Measurements from ENCODE around the gene HSH2D.
"Not testable (repeated sequence)": the region's sequence is repeated elsewhere in the genome, so short reads cannot be mapped to it uniquely, and the experiment has no call there.

The HSH2D gene

DNA sequence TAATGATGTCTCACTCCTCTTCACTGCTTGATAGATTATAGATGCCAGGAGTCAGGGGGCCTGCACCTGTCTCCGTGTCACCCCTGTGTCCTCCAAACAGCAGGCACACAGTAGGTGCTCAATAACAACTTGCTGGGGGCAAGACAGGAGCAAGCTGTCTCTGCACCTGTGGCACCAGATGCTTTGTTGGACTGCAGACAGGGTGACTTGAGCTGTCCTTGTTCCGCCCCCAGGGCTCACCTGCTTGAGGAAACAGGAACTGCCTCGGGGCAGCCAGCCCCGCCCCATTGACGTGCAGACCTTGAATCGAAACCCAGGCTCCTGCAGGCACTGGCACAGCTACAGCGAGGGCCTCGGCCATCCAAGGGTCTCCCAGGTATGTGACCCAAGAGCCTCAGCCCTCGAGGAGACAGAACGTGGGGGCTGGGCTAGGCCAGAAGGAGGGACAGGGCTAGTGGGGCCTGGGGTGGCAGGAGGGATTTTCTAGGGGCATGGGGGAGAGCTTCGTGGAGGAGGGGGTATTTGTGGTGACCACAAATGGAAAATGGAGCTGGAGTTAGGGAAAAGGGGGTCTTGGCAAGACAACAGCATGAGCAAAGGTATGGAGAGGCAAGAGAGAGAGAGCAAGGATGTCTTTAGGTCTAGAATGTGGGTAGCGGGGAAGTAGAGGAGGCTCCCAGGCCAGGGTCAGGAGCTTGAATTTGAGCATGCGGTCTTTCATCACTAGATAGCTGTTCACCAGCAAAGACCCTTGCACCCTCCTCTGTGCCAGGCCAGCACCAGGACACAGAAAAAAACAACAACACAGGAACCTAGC lies at the start of gene HSH2D:
TSS of gene HSH2D (plus strand) at position 287 of the 817 bp plus-strand sequence. CDS start 5,066 bp downstream, outside the sequence.
- DNase-seq (ENCODE audit: low spot score), result no peak

DNA sequence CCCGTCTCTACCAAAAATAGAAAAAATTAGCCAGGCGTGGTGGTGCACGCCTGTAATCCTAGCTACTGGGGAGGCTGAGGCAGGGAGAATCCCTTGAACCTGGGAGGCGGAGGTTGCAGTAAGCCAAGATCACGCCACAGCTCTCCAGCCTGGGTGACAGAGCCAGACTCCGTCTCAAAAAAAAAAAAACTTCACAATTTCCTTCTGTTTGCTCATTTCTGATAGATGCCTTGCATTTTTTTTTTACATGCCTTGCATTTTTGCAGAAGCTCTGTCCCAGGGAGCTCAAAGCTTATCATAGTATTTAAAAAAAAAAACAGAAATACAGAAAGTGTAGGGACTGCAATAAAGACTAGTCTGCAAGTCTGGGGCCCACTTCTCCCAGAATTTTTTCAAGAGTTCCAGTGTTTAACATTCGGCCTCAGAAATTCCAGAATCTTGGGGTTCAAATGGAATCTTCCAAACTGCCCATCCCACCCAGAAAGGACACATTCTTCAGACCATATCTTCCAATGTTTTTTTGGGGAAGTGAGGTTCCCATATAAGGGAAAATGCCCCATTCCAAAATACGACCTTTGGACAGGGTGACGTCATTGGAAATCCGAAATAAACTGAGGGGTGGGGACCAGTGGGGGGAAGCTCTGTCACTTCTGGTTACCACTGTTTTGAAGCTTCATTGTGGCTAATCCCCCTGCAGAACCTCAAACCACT lies 49.0 kb upstream of the HSH2D start:
- DNase-seq (ENCODE audit: low spot score), result no peak

DNA sequence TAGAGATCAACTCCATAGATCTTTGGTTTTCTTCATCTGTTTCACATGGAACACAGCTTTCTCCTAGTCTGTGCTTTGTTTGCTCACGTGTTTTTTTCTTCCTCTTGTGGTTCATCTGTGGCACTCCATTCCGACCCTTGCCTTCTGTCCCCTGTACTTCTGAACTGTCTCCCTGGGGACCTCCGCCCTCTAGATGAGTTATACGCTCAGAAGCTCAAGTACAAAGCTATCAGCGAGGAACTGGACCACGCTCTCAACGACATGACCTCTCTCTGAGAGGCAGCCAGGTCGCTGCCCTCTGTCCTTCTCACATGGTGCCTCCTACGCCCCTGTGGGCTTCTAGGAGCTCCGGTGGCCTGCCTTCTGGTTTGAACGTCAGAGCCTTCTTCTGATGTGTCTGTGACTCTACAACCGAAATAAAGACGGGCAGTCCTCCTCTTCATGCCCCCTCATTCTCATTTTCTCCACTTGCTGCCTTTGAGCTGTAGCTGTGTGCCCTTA lies 48.4 kb upstream of the HSH2D start:
- DNase-seq (ENCODE audit: low spot score), result no peak

DNA sequence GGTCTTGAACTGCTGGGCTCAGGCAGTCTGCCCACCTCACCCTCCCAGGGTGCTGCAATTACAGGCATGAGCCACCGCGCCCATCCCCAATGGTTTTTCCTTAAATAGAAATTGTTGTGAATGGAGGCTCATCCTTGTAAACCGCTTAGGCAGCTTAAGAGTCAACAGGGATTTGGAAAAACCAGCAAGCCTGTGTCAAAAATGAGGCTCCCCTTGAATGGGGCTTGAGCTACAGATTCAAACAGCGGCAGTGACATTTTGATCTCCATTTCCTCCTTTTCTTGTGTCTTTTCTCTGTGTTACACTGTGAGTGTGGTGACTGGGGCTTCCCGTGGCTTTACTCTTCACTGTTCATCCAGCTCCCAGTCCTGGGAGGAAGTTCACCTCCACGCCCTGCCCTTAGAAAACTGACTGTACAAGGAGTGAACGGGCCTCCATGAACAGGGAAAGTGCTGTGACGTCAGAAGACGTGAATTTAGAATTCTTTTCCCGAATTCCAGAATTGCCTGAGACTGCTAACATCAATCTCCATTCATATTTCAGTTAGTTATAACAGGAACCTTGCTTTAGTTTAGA lies 47.1 kb upstream of the HSH2D start:
- no peak for DNase-seq (ENCODE audit: low spot score)

- DNase-seq (ENCODE audit: low spot score), result no peak
Measured at GRCh38 chr19:16098416-16098768, 45.1 kb upstream of the HSH2D start.

GRCh38 chr19:16098821-16099220 lies 44.7 kb upstream of the HSH2D start:
- DNase-seq (ENCODE audit: low spot score), result no peak

GRCh38 chr19:16099314-16099965 lies 44.0 kb upstream of the HSH2D start:
- DNase-seq (ENCODE audit: low spot score), result not testable (repeated sequence)

DNA sequence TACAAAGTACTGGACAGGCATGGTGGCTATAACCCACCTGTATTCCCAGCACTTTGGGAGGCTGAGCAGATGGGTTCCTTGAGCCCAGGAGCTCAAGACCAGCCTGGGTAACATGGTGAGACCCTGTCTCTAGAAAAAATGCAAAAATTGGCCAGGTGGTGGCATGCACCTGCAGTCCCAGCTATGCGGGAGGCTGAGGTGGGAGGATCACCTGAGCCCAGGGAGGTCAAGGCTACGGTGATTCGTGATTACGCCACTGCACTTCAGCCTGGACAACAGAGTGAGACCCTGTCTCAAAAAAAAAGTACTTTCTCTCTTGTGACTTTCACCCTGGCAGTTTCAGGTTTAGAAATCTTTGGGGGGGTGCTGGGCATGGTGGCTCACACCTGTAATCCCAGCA lies 43.0 kb upstream of the HSH2D start:
- DNase-seq (ENCODE audit: low spot score), result no peak

DNA sequence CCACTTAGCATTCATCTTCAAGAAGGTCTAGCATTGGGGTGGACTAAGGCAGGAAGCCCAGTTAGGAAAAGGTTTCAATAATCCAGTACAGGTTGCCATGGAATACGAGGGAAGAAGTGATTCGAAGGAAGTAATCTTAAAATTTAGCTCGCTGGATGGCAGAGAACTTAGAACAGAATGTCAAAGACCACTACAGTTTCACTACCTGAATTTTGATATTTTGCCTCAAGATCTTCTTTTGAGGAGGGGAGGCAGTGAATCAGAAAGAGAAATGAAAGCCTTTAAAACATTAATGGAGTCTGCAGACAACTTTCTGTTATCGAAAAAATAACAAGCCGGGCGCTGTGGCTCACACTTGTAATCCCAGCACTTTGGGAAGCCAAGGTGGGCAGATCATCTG lies 38.8 kb upstream of the HSH2D start:
- DNase-seq (ENCODE audit: low spot score), result no peak

DNA sequence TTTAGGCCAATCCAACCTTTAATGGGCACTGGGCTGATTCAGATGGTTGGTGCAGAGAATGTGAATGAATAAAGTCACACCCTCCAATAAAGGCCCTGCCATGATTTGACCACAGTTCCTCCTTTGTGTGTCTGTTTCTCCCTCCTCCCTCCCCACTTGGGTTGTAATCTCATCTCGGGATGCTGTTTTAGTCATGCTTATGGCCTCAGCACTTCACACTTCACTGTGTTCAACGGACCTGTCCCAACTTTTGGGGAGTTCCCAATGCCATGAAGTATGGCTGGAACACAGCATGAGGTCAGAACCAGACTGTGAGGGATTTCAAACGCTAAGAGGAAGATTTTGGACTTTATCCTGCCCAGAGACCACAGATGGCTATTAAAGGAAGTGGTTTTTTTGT lies 37.4 kb upstream of the HSH2D start:
- DNase-seq (ENCODE audit: low spot score), result peak; percentile 46

DNA sequence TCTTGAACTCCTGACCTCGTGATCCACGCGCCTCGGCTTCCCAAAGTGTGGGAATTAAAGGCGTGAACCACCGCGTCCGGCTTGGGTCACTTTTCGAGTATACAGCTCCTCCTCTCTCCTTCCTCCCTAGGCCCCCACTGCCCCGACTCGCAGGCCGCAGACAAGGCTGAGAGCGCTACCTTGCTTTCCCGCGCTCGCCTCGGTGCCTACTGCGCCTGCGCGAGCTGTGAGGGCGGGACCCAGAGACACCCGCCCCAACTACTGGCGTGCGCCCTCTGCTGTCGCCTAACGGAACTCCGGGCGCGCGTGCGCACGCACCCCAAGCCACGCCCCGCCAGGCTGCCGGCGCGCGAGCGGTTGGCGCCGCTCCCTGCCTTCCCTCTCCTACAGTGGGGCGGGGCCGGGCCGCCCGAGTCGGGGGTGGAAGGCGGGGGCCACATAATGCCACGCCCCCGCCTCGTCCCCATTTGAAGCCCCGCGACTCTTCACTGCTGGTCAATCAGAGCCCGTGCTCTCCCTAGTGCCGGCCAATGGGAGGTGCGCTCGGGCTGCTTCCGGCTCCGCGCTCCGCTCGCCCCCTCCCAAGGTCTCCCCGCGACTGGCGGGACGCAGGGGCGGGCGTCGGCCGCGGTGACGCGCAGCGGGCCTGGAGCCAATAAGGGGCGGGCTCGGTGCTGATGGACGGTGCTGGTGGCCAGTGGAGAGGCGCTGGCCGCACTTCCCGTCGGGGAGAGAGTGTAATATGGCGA lies 32.2 kb upstream of the HSH2D start, which contains the start of gene RAB8A:
TSS of gene RAB8A (plus strand) at position 730 of the 749 bp plus-strand sequence. CDS start at position 743, 13 bp downstream.
- peak; percentile 98 for DNase-seq (ENCODE audit: low spot score)

DNA sequence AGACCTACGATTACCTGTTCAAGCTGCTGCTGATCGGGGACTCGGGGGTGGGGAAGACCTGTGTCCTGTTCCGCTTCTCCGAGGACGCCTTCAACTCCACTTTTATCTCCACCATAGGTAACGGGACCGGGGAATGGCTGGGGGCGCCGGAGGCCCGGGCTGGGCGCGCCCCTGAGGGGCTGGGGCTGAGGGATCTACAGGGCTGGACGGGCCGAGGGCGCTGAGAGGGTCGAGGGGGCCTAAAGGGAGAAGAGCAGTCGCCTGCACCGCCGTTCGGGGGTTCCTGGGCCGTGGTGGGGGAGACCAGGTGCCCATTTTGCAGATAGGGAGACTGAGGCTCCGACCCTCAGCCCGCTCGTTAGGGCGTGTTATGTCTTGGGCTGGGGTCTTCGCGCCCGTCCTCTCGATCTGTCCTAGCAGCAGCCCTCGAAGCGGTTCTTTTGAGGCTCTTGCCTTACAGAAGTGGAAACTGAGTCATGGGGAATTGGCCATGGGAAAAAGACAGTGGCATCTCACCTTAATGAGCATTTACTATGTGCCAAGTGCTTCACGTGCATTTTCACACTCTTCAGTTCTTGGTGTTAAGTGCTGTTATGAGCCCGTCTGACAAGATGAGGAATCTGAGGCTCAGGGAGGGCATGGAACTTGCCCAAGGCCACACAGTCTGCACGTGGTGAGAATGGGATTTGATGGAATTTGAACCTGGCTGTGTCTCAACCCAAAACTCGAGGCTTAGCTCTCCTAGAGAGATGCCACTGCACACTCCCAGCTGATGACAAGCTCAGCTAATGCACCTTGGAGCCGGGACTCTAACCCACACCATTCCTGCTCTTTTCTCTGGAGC lies 31.4 kb upstream of the HSH2D start:
- no peak for DNase-seq (ENCODE audit: low spot score)

DNA sequence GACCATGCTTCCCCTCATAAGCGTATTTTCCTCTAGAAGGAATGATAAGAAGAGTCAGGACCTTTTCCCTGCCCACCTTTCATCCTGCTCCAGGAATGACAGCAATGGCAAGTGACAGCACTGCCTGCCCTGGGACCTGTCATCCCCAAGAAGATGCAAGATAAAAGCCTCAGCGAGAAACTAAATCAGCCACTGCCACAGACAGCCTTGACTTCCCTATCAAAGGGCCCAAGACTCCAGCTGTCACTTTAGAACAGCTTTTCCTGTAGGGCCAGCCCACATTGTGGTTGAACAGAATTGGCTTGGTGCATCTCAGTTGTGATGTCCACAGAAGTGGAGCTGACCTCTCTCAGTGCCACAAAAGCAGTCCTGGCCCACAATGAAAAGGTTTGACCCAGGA lies 30.7 kb upstream of the HSH2D start:
- DNase-seq (ENCODE audit: low spot score), result no peak

GRCh38 chr19:16113727-16114126 lies 29.8 kb upstream of the HSH2D start:
- DNase-seq (ENCODE audit: low spot score), result peak; percentile 29

DNA sequence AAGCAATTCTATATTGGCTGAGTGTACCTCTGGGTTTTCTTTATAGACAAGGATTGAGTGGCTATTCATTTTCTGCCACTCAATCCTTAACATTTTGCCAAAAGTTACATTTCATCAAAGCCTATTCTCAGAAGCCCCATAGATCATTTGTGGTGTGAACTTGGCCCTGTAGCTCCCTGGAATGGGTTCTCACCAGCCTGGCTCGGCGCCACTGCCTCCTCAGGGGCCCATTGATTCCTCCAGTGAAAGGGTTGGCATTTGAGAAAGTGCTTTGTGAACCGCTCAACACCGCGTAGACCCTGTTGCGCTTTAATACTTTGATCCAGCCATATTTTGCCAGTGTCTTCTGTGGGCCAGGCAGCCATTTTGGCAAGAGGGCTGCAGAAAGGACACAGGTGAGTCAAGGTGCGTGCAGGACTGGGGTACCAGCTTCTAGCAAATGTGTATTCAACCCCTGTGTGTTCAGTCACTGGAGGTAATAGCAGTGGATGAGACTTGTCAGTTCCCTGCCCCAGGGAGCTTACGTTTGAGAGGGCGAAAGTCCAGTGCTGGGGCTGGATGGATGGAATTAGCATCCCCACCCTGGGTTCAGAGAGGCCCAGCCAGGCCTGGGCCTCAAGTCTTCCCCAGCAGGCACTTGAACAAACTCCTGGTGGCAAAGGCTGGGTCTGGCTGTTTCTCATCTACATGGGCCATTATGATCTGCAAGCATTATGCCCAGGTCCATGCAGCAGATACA lies 28.0 kb upstream of the HSH2D start:
- DNase-seq (ENCODE audit: low spot score), result no peak

DNA sequence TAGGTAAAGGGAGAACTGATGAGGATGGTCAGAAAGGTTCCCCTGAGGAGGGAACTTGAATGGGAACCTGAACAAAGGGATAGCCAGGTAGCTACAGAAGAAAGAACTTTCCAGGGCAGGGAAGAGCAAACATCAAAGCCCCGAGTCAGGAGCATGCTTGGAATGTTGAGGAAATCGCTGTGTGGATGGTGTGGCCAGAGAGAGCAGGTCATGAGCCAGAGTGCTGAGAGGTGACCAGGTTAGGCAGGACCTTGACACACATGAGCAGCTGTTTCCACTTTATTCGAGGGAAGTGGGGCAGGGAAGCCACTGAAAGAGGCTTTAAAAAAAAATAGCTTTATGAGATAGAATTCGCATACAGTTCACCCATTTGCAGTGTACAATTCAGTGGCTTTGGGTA lies 27.4 kb upstream of the HSH2D start:
- no peak for DNase-seq (ENCODE audit: low spot score)

- DNase-seq (ENCODE audit: low spot score), result no peak
Measured at GRCh38 chr19:16117594-16118033, 25.9 kb upstream of the HSH2D start.

GRCh38 chr19:16118489-16119033 lies 24.9 kb upstream of the HSH2D start:
- no peak for DNase-seq (ENCODE audit: low spot score)

DNA sequence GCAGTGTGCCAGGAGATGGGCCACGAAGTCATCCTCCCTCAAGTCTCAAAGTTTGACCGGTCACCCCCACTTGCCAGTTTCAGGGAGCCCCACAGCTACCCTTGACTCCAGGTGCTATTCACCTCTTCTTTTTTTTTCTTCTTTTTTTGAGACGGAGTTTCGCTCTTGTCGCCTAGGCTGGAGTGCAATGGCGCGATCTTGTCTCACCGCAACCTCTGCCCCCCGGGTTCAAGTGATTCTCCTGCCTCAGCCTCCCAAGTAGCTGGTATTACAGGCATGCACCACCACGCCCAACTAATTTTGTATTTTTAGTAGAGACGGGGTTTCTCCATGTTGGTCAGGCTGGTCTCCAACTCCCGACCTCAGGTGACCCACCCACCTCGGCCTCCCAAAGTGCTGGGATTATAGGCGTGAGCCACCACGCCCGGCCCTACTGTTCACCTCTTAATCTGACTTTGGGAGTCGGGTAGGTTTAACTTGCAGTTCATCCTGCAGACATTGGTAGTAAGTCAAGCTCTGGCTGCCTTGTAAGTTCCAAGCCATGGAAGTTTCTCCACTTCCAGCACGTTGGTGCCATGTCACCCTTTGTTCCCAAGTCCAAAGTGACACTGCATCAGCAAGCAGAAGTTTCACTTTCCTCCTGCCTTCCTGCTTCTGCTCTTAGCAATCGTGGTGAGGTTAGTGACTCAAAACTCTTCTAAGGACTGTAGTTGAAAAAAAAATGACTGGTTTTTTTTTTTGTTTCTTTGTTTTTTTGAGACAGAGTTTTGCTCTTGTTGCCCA lies 24.2 kb upstream of the HSH2D start:
- DNase-seq (ENCODE audit: low spot score), result not testable (repeated sequence)

All from RKO (cell line).